Stimulated activated CD4-positive, alpha-beta T cell treated with anti-CD3 and anti-CD28 coated beads, Interleukin-1b, Interleukin-23, amount 100 ng/mL, for 48 hours (primary cell): ENCODE measurements around the gene GRID2.
"Not testable (repeated sequence)": the region's sequence is repeated elsewhere in the genome, so short reads cannot be mapped to it uniquely, and the experiment has no call there.

Source experiments
- DNase-seq: peaks from one replicate; pipeline ENCODE4 v3.0.0-alpha.2; 2020

The GRID2 gene

GRCh38 chr4:93221771-93222170 lies 918.0 kb downstream of the GRID2 start:
- DNase-seq = no peak

- DNase-seq = no peak
These were observed 924.3 kb downstream of the GRID2 start for GRCh38 chr4:93228021-93228420.

GRCh38 chr4:93232883-93233282 lies 929.1 kb downstream of the GRID2 start:
- DNase-seq = no peak

- no peak for DNase-seq
These were observed 933.8 kb downstream of the GRID2 start for GRCh38 chr4:93237521-93237920.

GRCh38 chr4:93243262-93243661 lies 939.5 kb downstream of the GRID2 start:
- DNase-seq = no peak

GRCh38 chr4:93261207-93261606 lies 957.4 kb downstream of the GRID2 start:
- no peak for DNase-seq

- DNase-seq = no peak
These were observed 959.4 kb downstream of the GRID2 start for GRCh38 chr4:93263166-93263565.

- DNase-seq = no peak
These were observed 964.0 kb downstream of the GRID2 start for GRCh38 chr4:93267747-93268146.

GRCh38 chr4:93285346-93285745 lies 981.6 kb downstream of the GRID2 start:
- DNase-seq = no peak

- DNase-seq = no peak
These were observed 985.5 kb downstream of the GRID2 start for GRCh38 chr4:93289241-93289640.

- no peak for DNase-seq
These were observed 986.1 kb downstream of the GRID2 start for GRCh38 chr4:93289831-93290230.

GRCh38 chr4:93299118-93299517 lies 995.4 kb downstream of the GRID2 start:
- DNase-seq = no peak

GRCh38 chr4:93300780-93301555 lies 997.2 kb downstream of the GRID2 start:
- not testable (repeated sequence) for DNase-seq

GRCh38 chr4:93302310-93302709 lies 998.5 kb downstream of the GRID2 start:
- no peak for DNase-seq

- DNase-seq = no peak
These were observed 999.7 kb downstream of the GRID2 start for GRCh38 chr4:93303440-93303839.

- DNase-seq = no peak
These were observed 1008.5 kb downstream of the GRID2 start for GRCh38 chr4:93312299-93312698.

GRCh38 chr4:93313197-93313596 lies 1009.4 kb downstream of the GRID2 start:
- no peak for DNase-seq

- DNase-seq = no peak
These were observed 1013.3 kb downstream of the GRID2 start for GRCh38 chr4:93317057-93317456.

GRCh38 chr4:93317561-93317960 lies 1013.8 kb downstream of the GRID2 start:
- no peak for DNase-seq

GRCh38 chr4:93319041-93319440 lies 1015.3 kb downstream of the GRID2 start:
- no peak for DNase-seq

GRCh38 chr4:93320356-93320755 lies 1016.6 kb downstream of the GRID2 start:
- no peak for DNase-seq

- no peak for DNase-seq
These were observed 1023.6 kb downstream of the GRID2 start for GRCh38 chr4:93327346-93327745.

GRCh38 chr4:93334003-93334402 lies 1030.2 kb downstream of the GRID2 start:
- DNase-seq = no peak

- DNase-seq = no peak
These were observed 1033.4 kb downstream of the GRID2 start for GRCh38 chr4:93337196-93337595.

- no peak for DNase-seq
These were observed 1039.0 kb downstream of the GRID2 start for GRCh38 chr4:93342738-93343137.
